HG02970 (cell line): ENCODE results near the gene LRRC59.
"Not testable (repeated sequence)": the region's sequence is repeated elsewhere in the genome, so short reads cannot be mapped to it uniquely, and the experiment has no call there.

Experiments
- ATAC-seq: cut with Tn5 transposase; IDR thresholded peaks from one replicate; pipeline ENCODE4 v1.9.1; 2021; ENCODE audit warnings: mild to moderate bottlenecking, moderate library complexity, moderate number of reproducible peaks; ENCODE audit not compliant: unreplicated experiment, low FRiP score

LRRC59 gene

GRCh38 chr17:50424996-50425681 is 27.8 kb upstream of the LRRC59 start:
- no peak for ATAC-seq

GRCh38 chr17:50424246-50424995 is 27.1 kb upstream of the LRRC59 start:
- no peak for ATAC-seq

- no peak for ATAC-seq
Measured at GRCh38 chr17:50423553-50424159, 26.3 kb upstream of the LRRC59 start.

- no peak for ATAC-seq
Measured at GRCh38 chr17:50422738-50423137, 25.4 kb upstream of the LRRC59 start.

GRCh38 chr17:50421308-50422051 is 24.2 kb upstream of the LRRC59 start:
- ATAC-seq = no peak

- ATAC-seq = no peak
Measured at GRCh38 chr17:50420419-50421112, 23.2 kb upstream of the LRRC59 start.

GRCh38 chr17:50419577-50419976 is 22.3 kb upstream of the LRRC59 start:
- not testable (repeated sequence) for ATAC-seq

GRCh38 chr17:50414808-50415207 is 17.5 kb upstream of the LRRC59 start:
- no peak for ATAC-seq

- ATAC-seq = no peak
Measured at GRCh38 chr17:50412188-50412732, 14.9 kb upstream of the LRRC59 start.

GRCh38 chr17:50407921-50408320 is 10.6 kb upstream of the LRRC59 start:
- ATAC-seq = no peak

- no peak for ATAC-seq
Measured at GRCh38 chr17:50406578-50406977, 9.3 kb upstream of the LRRC59 start.

- ATAC-seq = not testable (repeated sequence)
Measured at GRCh38 chr17:50405351-50405750, 8.0 kb upstream of the LRRC59 start.

- ATAC-seq = not testable (repeated sequence)
Measured at GRCh38 chr17:50399591-50399990, 2.3 kb upstream of the LRRC59 start.

- not testable (repeated sequence) for ATAC-seq
Measured at GRCh38 chr17:50398672-50399071, 1.3 kb upstream of the LRRC59 start.

- no peak for ATAC-seq
Measured at GRCh38 chr17:50397919-50398285, 579 bp upstream of the LRRC59 start.

GRCh38 chr17:50396261-50397110 is 837 bp downstream of the LRRC59 start:
- ATAC-seq = no peak

GRCh38 chr17:50394711-50395110 is 2.6 kb downstream of the LRRC59 start:
- no peak for ATAC-seq

GRCh38 chr17:50393700-50394099 is 3.6 kb downstream of the LRRC59 start:
- ATAC-seq = no peak

- no peak for ATAC-seq
Measured at GRCh38 chr17:50392621-50393020, 4.7 kb downstream of the LRRC59 start.
